DMS53 treated with DMSO at 0.1 percent for 48 hours (cell line): ENCODE results near the gene WWC2.
A peak's percentile ranks its signal among the peaks of the same experiment; 100 is the strongest.

ENCODE experiments used
- DNase-seq: peaks from one replicate; lab custom pipeline; 2025; ENCODE audit not compliant: unreplicated experiment; lab: John Stamatoyannopoulos, UW

Gene WWC2

GRCh38 chr4:183098723-183099536 lies at the start of gene WWC2:
Gene WWC2 (plus strand): TSS chr4:183099257. CDS start chr4:183099492, 235 bp downstream.
- peak; percentile 48 for DNase-seq

GRCh38 chr4:183053681-183054080 lies 45.4 kb upstream of the WWC2 start:
- no peak for DNase-seq

GRCh38 chr4:183057255-183057654 lies 41.8 kb upstream of the WWC2 start:
- DNase-seq: no peak

GRCh38 chr4:183059797-183060196 lies 39.3 kb upstream of the WWC2 start:
- no peak for DNase-seq

- no peak for DNase-seq
Observed at GRCh38 chr4:183068502-183068901, 30.6 kb upstream of the WWC2 start.

- no peak for DNase-seq
Observed at GRCh38 chr4:183071222-183071621, 27.8 kb upstream of the WWC2 start.

- DNase-seq: no peak
Observed at GRCh38 chr4:183072176-183072575, 26.9 kb upstream of the WWC2 start.

GRCh38 chr4:183073838-183074145 lies 25.3 kb upstream of the WWC2 start:
- no peak for DNase-seq

- DNase-seq: no peak
Observed at GRCh38 chr4:183074288-183074990, 24.6 kb upstream of the WWC2 start.

GRCh38 chr4:183078634-183079033 lies 20.4 kb upstream of the WWC2 start:
- no peak for DNase-seq

GRCh38 chr4:183080372-183081115 lies 18.5 kb upstream of the WWC2 start:
- DNase-seq: no peak

- DNase-seq: no peak
Observed at GRCh38 chr4:183081116-183081469, 18.0 kb upstream of the WWC2 start.

GRCh38 chr4:183082053-183082452 lies 17.0 kb upstream of the WWC2 start:
- no peak for DNase-seq

- no peak for DNase-seq
Observed at GRCh38 chr4:183094393-183095198, 4.5 kb upstream of the WWC2 start.

GRCh38 chr4:183095199-183095512 lies 3.9 kb upstream of the WWC2 start:
- no peak for DNase-seq

- DNase-seq: no peak
Observed at GRCh38 chr4:183096276-183096965, 2.6 kb upstream of the WWC2 start.

GRCh38 chr4:183097231-183098018 lies 1.6 kb upstream of the WWC2 start:
- DNase-seq: no peak

- no peak for DNase-seq
Observed at GRCh38 chr4:183098019-183098722, 886 bp upstream of the WWC2 start.

- no peak for DNase-seq
Observed at GRCh38 chr4:183099537-183100297, 660 bp downstream of the WWC2 start.
